Activated CD4-positive, CD25-positive, alpha-beta regulatory T cell treated with anti-CD3 and anti-CD28 coated beads, Interleukin-2, amount 50 U/mL, for 72 hours (primary cell): ENCODE measurements around the gene CLTCL1.
"Not testable (repeated sequence)": the region's sequence is repeated elsewhere in the genome, so short reads cannot be mapped to it uniquely, and the experiment has no call there.

Experiments
- DNase-seq: peaks from one replicate; pipeline ENCODE4 v3.0.0; 2021

CLTCL1 gene

GRCh38 chr22:19291580-19292457 lies at the start of gene CLTCL1:
TSS of gene CLTCL1 (minus strand) at chr22:19291719. CDS start at chr22:19291641, 78 bp downstream.
- peak; percentile 78 for DNase-seq

GRCh38 chr22:19337137-19337536 lies 45.6 kb upstream of the CLTCL1 start:
- DNase-seq, result no peak

- no peak for DNase-seq
These were observed 44.9 kb upstream of the CLTCL1 start for GRCh38 chr22:19336133-19337075.

- no peak for DNase-seq
These were observed 40.5 kb upstream of the CLTCL1 start for GRCh38 chr22:19331975-19332374.

GRCh38 chr22:19331474-19331873 lies 40.0 kb upstream of the CLTCL1 start:
- DNase-seq, result no peak

GRCh38 chr22:19330865-19331418 lies 39.4 kb upstream of the CLTCL1 start:
- no peak for DNase-seq

GRCh38 chr22:19330205-19330604 lies 38.7 kb upstream of the CLTCL1 start:
- not testable (repeated sequence) for DNase-seq

- no peak for DNase-seq
These were observed 37.9 kb upstream of the CLTCL1 start for GRCh38 chr22:19329454-19329853.

- DNase-seq, result no peak
These were observed 33.9 kb upstream of the CLTCL1 start for GRCh38 chr22:19325296-19325948.

GRCh38 chr22:19323420-19323819 lies 31.9 kb upstream of the CLTCL1 start:
- DNase-seq, result not testable (repeated sequence)

GRCh38 chr22:19321757-19322156 lies 30.2 kb upstream of the CLTCL1 start:
- no peak for DNase-seq

- DNase-seq, result not testable (repeated sequence)
These were observed 28.6 kb upstream of the CLTCL1 start for GRCh38 chr22:19320136-19320535.

- no peak for DNase-seq
These were observed 27.8 kb upstream of the CLTCL1 start for GRCh38 chr22:19319281-19319680.

GRCh38 chr22:19317865-19318264 lies 26.3 kb upstream of the CLTCL1 start:
- no peak for DNase-seq

GRCh38 chr22:19307872-19308271 lies 16.4 kb upstream of the CLTCL1 start:
- DNase-seq, result no peak

- DNase-seq, result not testable (repeated sequence)
These were observed 15.0 kb upstream of the CLTCL1 start for GRCh38 chr22:19306535-19306934.

- DNase-seq, result no peak
These were observed 13.0 kb upstream of the CLTCL1 start for GRCh38 chr22:19304547-19304946.

- no peak for DNase-seq
These were observed 12.3 kb upstream of the CLTCL1 start for GRCh38 chr22:19303785-19304184.

GRCh38 chr22:19295733-19296132 lies 4.2 kb upstream of the CLTCL1 start:
- no peak for DNase-seq

- no peak for DNase-seq
These were observed 1.1 kb upstream of the CLTCL1 start for GRCh38 chr22:19292458-19293230.

- peak; percentile 50 for DNase-seq
These were observed 320 bp downstream of the CLTCL1 start for GRCh38 chr22:19291218-19291579.
